Measurements from ENCODE around the gene PIEZO2. TPM values are rescaled to one million over a fixed set of nuclear protein-coding genes. Genes with fewer than 3 reads are reported as not detected.

PIEZO2 gene
- total and polyA plus RNA-seq, 2 of the 8 experiments (the other 6 are each of a cell fraction or from before 2014, with no cell fraction given): 4.7 to 16.5 TPM

DNA sequence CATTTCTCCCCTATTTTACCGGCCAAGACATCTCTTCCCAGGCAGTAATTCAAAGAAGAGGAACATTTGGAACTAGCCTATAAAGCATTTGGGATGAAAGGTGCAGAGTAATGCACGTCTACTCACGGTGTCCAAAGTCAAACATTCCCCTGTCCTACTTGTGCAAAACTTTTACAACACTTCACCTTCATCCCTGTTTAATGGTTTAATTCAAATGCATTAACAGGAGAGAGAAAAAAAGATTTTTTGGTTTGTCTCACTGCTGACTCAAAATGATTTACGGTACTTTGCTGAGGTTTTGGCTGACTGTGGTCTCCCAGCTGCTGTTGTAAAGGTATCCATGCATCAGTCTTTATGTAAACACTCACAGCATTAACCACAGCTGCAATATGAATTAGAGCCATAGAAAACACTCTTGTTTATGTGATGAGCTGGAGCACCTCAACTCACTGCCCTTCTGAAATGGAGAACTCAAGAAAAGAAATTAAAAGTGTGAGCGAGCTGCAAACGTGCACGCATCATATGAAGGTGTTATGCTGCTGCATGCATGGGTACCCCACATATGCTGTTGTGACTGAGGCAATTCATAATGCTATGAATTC, 220.5 kb downstream of the PIEZO2 start:
- Histone ChIP-seq H3K9me3 (ENCODE audit: insufficient read depth in 2 of 2, low read depth in 1 of 2, low read length in 1 of 2) (no peaks in the 10 kb centered on the region), H3K36me3 (ENCODE audit: control insufficient read depth in 2 of 4, insufficient read depth in 4 of 4, low read length in 3 of 4) (no peaks in the 10 kb centered on the region), H3K27ac (ENCODE audit: low read depth, low read length) (no peak overlapping the region), H3K23ac (ENCODE audit: insufficient read length) (no peak overlapping the region), H2BK120ac (replicated peaks; ENCODE audit: low read depth, low read length) (peak overlapping the region; percentile 0), H3K4me2 (ENCODE audit: insufficient read depth in 1 of 2, low read depth in 2 of 2, low read length in 2 of 2) (peak overlapping the region; percentile 50 to 64; a peak in 3 of 4 replicates), H3K27me3 (replicated peaks in 1 of 4; ENCODE audit: control insufficient read depth in 3 of 4, extremely low read depth in 1 of 4, insufficient read depth in 3 of 4, low read length in 3 of 4) (no peaks in the 10 kb centered on the region), H3K18ac (ENCODE audit: extremely low read depth, low read length) (no peak overlapping the region; the same call in 1 of the 2 replicates), H2AK5ac (ENCODE audit: low read depth, low read length) (no peak overlapping the region), H2BK20ac (ENCODE audit: low read length) (no peak overlapping the region), H2BK12ac (ENCODE audit: low read depth, low read length) (no peak overlapping the region), H3K79me1 (ENCODE audit: low read depth, low read length) (no peaks in the 10 kb centered on the region), H3K23me2 (ENCODE audit: low read depth, low read length) (no peaks in the 10 kb centered on the region), H4K8ac (ENCODE audit: extremely low read depth, insufficient read depth, low read length) (no peak overlapping the region), H4K91ac (replicated peaks; ENCODE audit: insufficient read length, low read length) (no peak overlapping the region), H4K20me1 (replicated peaks in 1 of 2; ENCODE audit: control insufficient read depth in 1 of 2, insufficient read depth in 2 of 2, low read length in 2 of 2) (no peaks in the 10 kb centered on the region), H3K4me3 (ENCODE audit: extremely low read depth in 1 of 4, insufficient read depth in 2 of 4, low read depth in 3 of 4, low read length in 4 of 4) (no peak overlapping the region; a peak in 1 of 8 replicates), H2BK5ac (ENCODE audit: low read depth, low read length) (no peak overlapping the region), H4K5ac (ENCODE audit: insufficient read length, low read depth, low read length) (no peak overlapping the region), H3K14ac (ENCODE audit: insufficient read length) (no peak overlapping the region), H3K9ac (replicated peaks in 1 of 4; ENCODE audit: extremely low read depth in 1 of 4, low read depth in 3 of 4, low read length in 3 of 4) (no peak overlapping the region), H2AFZ (ENCODE audit: low read length) (no peak overlapping the region), H3K79me2 (ENCODE audit: control insufficient read depth in 1 of 2, insufficient read depth in 2 of 2, low read length in 2 of 2) (no peaks in the 10 kb centered on the region), H3K4me1 (replicated peaks in 1 of 4; ENCODE audit: control insufficient read depth in 3 of 4, insufficient read depth in 4 of 4, low read length in 3 of 4) (peaks cover 2 to 16% (median 14%) of the 10 kb centered on the region in 4 experiments; a peak in 6 of 7 replicates), H3K4ac (replicated peaks; ENCODE audit: insufficient read length, low read depth, low read length) (no peak overlapping the region), H2BK15ac (ENCODE audit: low read length) (no peak overlapping the region), H3K56ac (replicated peaks; ENCODE audit: insufficient read length, low read depth, low read length) (no peak overlapping the region)
- POLR2A ChIA-PET (ENCODE audit: partially characterized antibody): no interaction called here
- DNase-seq (ENCODE audit: low read depth in 1 of 2, low spot score in 2 of 2) (no peak), FAIRE-seq (no peak)
- TF ChIP-seq TEAD4 (IDR thresholded peaks at IDR 0.05; ENCODE audit: low read depth, low read length): no peak
- TF ChIP-seq CBX8 (IDR thresholded peaks at IDR 0.05; ENCODE audit: borderline replicate concordance, low read depth, low read length): no peak
- no peak for TF ChIP-seq TCF12 (IDR thresholded peaks at IDR 0.05; ENCODE audit: low read depth, low read length)
- TF ChIP-seq, protein P1, sequence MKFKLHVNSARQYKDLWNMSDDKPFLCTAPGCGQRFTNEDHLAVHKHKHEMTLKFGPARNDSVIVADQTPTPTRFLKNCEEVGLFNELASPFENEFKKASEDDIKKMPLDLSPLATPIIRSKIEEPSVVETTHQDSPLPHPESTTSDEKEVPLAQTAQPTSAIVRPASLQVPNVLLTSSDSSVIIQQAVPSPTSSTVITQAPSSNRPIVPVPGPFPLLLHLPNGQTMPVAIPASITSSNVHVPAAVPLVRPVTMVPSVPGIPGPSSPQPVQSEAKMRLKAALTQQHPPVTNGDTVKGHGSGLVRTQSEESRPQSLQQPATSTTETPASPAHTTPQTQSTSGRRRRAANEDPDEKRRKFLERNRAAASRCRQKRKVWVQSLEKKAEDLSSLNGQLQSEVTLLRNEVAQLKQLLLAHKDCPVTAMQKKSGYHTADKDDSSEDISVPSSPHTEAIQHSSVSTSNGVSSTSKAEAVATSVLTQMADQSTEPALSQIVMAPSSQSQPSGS (IDR thresholded peaks at IDR 0.05; ENCODE audit: low read length): no peak
- TF ChIP-seq, protein P2, sequence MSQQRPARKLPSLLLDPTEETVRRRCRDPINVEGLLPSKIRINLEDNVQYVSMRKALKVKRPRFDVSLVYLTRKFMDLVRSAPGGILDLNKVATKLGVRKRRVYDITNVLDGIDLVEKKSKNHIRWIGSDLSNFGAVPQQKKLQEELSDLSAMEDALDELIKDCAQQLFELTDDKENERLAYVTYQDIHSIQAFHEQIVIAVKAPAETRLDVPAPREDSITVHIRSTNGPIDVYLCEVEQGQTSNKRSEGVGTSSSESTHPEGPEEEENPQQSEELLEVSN (IDR thresholded peaks at IDR 0.05): no peak
- no peak for TF ChIP-seq BRCA1 (IDR thresholded peaks at IDR 0.05; ENCODE audit: low read depth, low read length)
- no peak for TF ChIP-seq ZNF274 (IDR thresholded peaks at IDR 0.05; ENCODE audit: borderline replicate concordance, extremely low read depth, low read length)
- no peak for TF ChIP-seq SIX5 (IDR thresholded peaks at IDR 0.05; ENCODE audit: low read depth, low read length)
- TF ChIP-seq JUN (IDR thresholded peaks at IDR 0.05; ENCODE audit: low read depth, low read length): no peak
- CTCF ChIA-PET (ENCODE audit: partially characterized antibody): no interaction called here
- 83% methylated on average over 7 of the region's 7 CpGs; no CpG with 5 or more reads in 1 of the 2 experiments for WGBS, 2 experiments (ENCODE audit: extremely low coverage in 1 of 2, insufficient coverage in 1 of 2, insufficient read length in 1 of 2, insufficient replicate concordance in 2 of 2, low coverage in 1 of 2, low lambda C conversion rate in 2 of 2, missing lambda C conversion rate in 1 of 2)
